DMS53 treated with DMSO at 0.1 percent for 48 hours (cell line): Measurements from ENCODE around the gene CYP27B1.
"Not testable (repeated sequence)": the region's sequence is repeated elsewhere in the genome, so short reads cannot be mapped to it uniquely, and the experiment has no call there.

Source experiments
- DNase-seq: peaks from one replicate; lab custom pipeline; 2025; ENCODE audit not compliant: unreplicated experiment; lab: John Stamatoyannopoulos, UW

CYP27B1 gene

GRCh38 chr12:57723630-57723962 is 43.3 kb downstream of the CYP27B1 start:
- no peak for DNase-seq

- DNase-seq = no peak
Observed at GRCh38 chr12:57722716-57723629, 43.9 kb downstream of the CYP27B1 start.

DNA sequence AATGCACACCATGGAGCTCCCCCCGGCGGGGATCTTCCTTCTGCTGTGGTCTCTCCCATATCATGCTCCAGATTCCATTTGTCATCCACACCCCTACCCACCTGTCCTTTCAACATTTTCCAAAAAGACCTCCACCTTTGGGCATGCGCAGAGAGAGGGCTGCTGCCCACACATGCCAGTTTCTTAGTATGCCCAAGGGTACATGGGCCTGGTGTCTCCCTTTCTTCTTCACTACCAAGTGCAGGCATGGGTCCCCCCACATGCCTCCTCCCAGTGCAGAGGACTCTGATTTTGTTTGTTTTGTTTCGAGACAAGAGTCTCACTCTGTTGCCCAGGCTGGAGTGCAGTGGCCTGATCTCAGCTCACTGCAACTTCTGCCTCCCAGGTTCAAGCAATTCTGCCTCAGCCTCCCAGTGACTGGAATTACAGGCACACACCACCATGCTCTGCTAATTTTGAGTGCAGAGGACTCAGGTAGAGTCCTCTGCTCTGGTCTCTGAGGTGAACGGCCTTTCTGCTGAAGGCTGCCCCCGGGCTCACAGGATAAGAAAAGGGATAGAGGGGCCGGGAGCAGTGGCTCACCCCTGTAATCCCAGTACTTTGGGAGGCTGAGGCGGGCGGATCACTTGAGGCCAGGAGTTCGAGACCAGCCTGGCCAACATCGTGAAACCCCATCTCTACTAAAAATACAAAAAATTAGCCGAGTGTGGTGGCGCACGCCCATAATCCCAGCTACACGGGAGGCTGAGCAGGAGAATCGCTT is 44.9 kb downstream of the CYP27B1 start:
- DNase-seq = not testable (repeated sequence)

DNA sequence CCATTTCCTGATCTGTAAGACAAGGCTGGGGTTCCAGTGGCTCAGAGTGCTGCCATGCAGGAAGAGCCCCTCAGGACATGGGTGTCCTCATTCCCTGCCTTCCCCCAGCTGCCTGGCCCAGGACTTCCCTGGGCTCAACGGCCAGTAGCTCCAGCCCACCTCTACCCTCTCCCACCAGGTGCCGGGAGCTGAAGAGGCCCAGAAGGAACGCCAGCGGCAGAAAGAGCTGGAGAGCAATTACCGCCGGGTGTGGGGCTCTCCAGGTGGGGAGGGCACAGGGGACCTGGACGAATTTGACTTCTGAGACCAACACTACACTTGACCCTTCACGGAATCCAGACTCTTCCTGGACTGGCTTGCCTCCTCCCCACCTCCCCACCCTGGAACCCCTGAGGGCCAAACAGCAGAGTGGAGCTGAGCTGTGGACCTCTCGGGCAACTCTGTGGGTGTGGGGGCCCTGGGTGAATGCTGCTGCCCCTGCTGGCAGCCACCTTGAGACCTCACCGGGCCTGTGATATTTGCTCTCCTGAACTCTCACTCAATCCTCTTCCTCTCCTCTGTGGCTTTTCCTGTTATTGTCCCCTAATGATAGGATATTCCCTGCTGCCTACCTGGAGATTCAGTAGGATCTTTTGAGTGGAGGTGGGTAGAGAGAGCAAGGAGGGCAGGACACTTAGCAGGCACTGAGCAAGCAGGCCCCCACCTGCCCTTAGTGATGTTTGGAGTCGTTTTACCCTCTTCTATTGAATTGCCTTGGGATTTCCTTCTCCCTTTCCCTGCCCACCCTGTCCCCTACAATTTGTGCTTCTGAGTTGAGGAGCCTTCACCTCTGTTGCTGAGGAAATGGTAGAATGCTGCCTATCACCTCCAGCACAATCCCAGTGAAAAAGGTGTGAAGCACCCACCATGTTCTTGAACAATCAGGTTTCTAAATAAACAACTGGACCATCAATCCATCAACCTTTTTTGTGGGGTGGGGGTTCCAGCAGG is 46.0 kb downstream of the CYP27B1 start:
- DNase-seq = no peak

GRCh38 chr12:57719777-57720605 is 46.9 kb downstream of the CYP27B1 start:
- no peak for DNase-seq

- DNase-seq = no peak
Observed at GRCh38 chr12:57718641-57719528, 48.0 kb downstream of the CYP27B1 start.

DNA sequence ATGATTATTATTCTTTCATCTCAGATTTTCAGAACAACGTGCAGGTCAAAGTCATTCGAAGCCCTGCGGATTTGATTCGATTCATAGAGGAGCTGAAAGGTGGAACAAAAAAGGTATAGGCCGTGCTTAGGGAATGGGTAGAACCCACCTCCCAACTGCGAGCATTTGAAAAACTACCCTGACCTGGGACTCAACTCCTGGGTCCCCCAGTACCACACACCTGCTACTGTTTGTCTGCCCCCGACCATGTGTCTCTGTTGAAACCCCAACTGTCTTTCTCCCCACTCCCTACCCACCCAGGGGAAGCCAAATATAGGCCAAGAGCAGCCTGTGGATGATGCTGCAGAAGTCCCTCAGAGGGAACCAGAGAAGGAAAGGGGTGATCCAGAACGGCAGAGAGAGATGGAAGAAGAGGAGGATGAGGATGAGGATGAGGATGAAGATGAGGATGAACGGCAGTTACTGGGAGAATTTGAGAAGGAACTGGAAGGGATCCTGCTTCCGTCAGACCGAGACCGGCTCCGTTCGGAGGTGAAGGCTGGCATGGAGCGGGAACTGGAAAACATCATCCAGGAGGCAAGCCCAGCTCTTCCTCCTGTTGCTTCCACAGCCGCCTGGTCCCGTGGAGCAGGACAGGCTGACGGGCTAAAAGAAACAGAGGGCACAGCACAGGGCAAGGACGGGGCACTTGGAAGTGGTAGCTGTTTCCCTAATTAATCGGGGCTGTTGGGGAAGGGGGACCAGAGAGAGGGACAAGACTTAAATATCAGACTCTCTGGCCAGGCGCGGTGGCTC is 48.8 kb downstream of the CYP27B1 start:
- no peak for DNase-seq

DNA sequence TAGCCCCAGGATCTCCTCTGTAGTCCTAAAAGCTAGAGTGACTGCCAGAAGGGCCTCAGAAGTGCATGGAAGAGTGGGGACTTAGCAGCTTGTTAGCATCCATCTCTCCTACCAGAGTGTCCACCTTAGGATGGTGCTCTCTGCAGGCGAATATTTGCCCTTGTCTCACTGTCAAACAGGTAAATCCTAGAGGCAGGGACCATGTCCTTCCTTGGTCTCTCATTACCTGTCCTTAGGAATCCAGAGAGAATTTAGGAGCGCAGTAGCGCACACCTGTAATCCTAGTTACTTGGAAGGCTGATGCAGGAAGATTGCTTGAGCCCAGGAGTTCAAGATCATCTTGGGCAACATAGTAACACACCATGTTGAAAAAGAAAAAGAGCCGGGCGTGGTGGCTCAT is 49.7 kb downstream of the CYP27B1 start:
- DNase-seq = no peak

- DNase-seq = no peak
Observed at GRCh38 chr12:57716305-57716704, 50.6 kb downstream of the CYP27B1 start.

DNA sequence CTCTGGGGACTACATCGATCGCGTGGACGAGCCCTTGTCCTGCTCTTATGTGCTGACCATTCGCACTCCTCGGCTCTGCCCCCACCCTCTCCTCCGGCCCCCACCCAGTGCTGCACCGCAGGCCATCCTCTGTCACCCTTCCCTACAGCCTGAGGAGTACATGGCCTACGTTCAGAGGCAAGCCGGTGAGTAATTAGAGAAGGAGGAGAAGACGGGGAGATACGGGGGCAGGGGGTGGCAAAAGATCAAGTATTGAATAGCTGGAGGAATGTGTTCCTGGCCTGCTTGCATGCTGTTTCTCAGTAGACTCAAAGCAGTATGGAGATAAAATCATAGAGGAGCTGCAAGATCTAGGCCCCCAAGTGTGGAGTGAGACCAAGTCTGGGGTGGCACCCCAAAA is 51.1 kb downstream of the CYP27B1 start:
- no peak for DNase-seq

- DNase-seq = not testable (repeated sequence)
Observed at GRCh38 chr12:57715036-57715748, 51.7 kb downstream of the CYP27B1 start.

- no peak for DNase-seq
Observed at GRCh38 chr12:57713209-57713608, 53.7 kb downstream of the CYP27B1 start.

DNA sequence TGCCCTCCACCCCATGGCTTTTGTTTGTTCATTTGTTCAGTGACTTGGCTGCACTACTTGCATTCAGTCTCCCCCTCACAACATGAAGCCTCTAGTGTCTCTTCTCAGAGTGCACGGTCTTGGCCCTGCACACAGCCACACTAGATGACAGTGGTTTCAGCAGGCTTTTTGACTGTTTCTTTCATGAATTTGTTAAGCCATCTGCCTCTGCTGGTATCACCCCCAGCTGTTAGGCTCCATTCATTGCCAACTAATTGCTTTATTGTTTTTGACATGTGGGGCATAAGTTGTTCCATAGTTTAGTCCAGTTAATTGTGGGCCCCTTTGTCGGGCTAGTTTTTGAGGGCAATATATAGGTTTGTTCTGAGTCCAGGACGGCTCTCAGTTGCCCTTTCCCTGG is 54.2 kb downstream of the CYP27B1 start:
- no peak for DNase-seq
